Adipose tissue (tissue), 3 donors: ENCODE results near the gene RNF11. TPM values are rescaled to one million over a fixed set of nuclear protein-coding genes. Genes with fewer than 3 reads are reported as not detected.
"Not testable (repeated sequence)": the region's sequence is repeated elsewhere in the genome, so short reads cannot be mapped to it uniquely, and the experiment has no call there.

Source experiments
- H3K27ac ChIP-seq: one replicate; pipeline ENCODE4 v1.5.1; 2013; ENCODE audit warnings: low read depth, low read length
- WGBS, 3 donors: extraction: QIAGEN DNeasy Blood & Tissue Kit; methylation state at CpG; one replicate each; pipeline ENCODE4 v1.1.7; 2013; 5-methylcytosine and 5-hydroxymethylcytosine counted together
- polyA plus RNA-seq, 3 donors: library from polyadenylated mRNA; stranded (reverse); fragments of 200-250 nt; gene quantifications; one replicate each; pipeline ENCODE4 v1.2.3, GENCODE V29; 2013
- donor health status: healthy with polysubstance abuse.
- donor health status: Bipolar disorder and iron deficiency.
- donor health status: healthy.

Gene RNF11
- polyA plus RNA-seq, 3 donors: 30.8 to 102 (median 81.6) TPM

DNA sequence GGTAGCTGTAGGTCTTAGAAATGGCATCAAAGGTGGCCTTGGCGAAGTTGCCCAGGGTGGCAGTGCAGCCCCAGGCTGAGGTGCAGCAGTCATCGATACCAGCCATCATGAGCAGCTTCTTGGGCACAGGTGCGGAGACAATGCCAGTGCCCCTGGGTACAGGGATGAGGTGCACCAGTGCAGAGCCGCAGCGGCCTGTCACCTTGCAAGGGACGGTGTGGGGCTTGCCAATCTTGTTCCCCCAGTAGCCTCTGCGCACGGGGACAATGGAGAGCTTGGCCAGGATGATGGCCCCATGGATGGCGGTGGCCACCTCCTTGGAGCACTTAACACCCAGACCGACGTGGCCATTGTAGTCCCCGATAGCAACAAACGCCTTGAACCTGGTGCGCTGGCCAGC, 14.7 kb downstream of the RNF11 start:
- WGBS, 3 donors: 98 to 99% (median 99%) methylated on average over 13 to 14 of the region's 14 CpGs
- H3K27ac ChIP-seq: not testable (repeated sequence)

GRCh38 chr1:51251165-51251564, 15.1 kb downstream of the RNF11 start:
- 96 to 98% (median 97%) methylated on average over 20 of the region's 20 CpGs for WGBS, 3 donors
- H3K27ac ChIP-seq: not testable (repeated sequence)

DNA sequence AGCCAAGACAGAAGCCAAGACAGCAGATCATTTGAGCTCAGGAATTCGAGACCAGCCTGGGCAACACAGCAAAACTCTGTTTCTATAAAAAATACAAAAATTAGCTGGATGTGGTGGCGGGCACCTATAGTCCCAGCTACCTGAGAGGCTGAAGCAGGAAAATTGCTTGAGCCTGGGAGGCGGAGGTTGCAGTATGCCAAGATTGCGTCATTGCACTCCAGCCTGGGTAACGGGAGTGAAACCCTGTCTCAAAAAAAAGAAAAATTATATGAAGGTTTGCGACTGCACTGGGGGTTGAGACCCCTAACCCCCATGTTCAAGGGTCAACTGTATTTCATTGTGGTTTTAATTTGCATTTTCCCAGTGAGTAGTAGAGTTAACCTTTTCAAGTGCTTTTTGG, 16.3 kb downstream of the RNF11 start:
- no peak overlapping the region for H3K27ac ChIP-seq
- 79 to 91% (median 85%) methylated on average over 6 of the region's 6 CpGs for WGBS, 3 donors

GRCh38 chr1:51253691-51254090, 17.6 kb downstream of the RNF11 start:
- no peak overlapping the region for H3K27ac ChIP-seq
- 91 to 95% (median 91%) methylated on average over 5 of the region's 5 CpGs for WGBS, 3 donors

DNA sequence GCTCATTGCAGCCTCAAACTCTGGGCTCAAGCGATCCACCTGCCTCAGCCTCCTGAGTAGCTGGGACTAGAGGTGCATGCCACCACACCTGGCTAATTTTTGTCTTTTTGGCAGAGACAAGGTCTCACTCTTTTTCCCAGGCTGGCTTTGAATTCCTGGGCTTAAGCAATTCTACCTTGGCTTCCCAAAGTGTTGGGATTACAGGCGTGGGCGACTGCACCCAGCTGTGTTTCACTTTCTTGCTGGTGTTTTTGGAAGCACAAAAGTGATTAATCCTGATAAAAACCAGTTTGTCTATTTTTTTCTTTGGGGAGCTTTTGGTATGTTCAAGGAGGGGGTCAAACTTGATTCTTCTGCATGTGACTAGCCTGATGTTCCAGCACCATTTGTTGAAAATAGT, 19.3 kb downstream of the RNF11 start:
- no peak overlapping the region for H3K27ac ChIP-seq
- 85 to 91% (median 91%) methylated on average over 3 of the region's 3 CpGs for WGBS, 3 donors

GRCh38 chr1:51263147-51263877, 27.2 kb downstream of the RNF11 start:
- WGBS, 3 donors: 93 to 95% (median 94%) methylated on average over 4 of the region's 4 CpGs

GRCh38 chr1:51264451-51264850, 28.4 kb downstream of the RNF11 start:
- no peak overlapping the region for H3K27ac ChIP-seq
- 19 to 59% (median 32%) methylated on average over 3 of the region's 3 CpGs for WGBS, 3 donors

More at GRCh38 chr1:51263147-51263877, 27.2 kb downstream of the RNF11 start:
- no peak overlapping the region for H3K27ac ChIP-seq

DNA sequence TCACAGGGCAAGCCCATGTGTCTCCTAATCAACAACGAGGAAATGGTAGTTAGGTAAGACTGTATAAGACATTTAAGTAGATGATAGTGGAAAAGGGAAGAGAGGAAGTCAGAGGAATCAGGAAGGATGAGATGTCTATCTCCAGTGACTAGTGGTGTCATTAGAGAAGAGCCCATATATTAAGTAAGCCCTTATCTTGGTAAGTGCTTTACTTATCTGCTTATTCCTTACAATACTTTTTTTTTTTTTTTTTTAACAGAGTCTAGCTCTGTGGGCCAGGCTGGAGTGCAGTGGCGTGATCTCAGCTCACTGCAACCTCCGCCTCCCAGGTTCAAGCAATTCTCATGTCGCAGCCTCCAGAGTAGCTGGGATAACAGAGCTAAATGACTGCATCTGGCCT, 29.5 kb downstream of the RNF11 start:
- H3K27ac ChIP-seq: no peak overlapping the region
- 78 to 85% (median 83%) methylated on average over 4 of the region's 4 CpGs for WGBS, 3 donors

DNA sequence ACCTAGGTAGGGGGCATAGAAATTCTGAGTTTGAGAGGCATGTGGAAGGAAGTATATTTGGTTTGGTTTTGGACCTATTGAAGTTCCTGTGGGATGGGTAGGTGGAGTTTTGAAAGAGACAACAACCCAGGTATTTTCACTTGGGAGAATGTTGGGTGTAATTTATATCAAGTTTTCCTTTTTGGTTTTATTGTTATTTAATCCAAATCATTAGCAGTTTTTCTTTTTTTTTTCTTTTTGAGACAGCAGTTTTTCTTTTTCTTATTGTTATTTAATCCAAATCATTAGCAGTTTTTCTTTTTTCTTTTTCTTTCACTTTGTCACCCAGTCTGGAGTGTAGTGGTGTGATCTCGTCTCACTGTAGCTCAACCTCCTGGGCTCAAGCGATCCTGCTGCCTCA, 30.1 kb downstream of the RNF11 start:
- WGBS, 3 donors: 94 to 98% (median 95%) methylated on average over 2 of the region's 2 CpGs
- no peak overlapping the region for H3K27ac ChIP-seq

GRCh38 chr1:51266791-51267190, 30.7 kb downstream of the RNF11 start:
- no peak overlapping the region for H3K27ac ChIP-seq
- 88 to 99% (median 96%) methylated on average over 4 of the region's 4 CpGs for WGBS, 3 donors

GRCh38 chr1:51268634-51269033, 32.6 kb downstream of the RNF11 start:
- H3K27ac ChIP-seq: no peak overlapping the region
- WGBS, 3 donors: 49 to 69% (median 53%) methylated on average over 2 of the region's 2 CpGs

- no peak overlapping the region for H3K27ac ChIP-seq
Observed at GRCh38 chr1:51270751-51271150, 34.7 kb downstream of the RNF11 start.

GRCh38 chr1:51272916-51273315, 36.8 kb downstream of the RNF11 start:
- H3K27ac ChIP-seq: no peak overlapping the region

- H3K27ac ChIP-seq: no peak overlapping the region
- WGBS, 3 donors: 93 to 98% (median 93%) methylated on average over 6 of the region's 6 CpGs
Observed at GRCh38 chr1:51274676-51275075, 38.6 kb downstream of the RNF11 start.

- WGBS, 3 donors: 82 to 95% (median 93%) methylated on average over 7 of the region's 7 CpGs
- H3K27ac ChIP-seq: no peak overlapping the region
Observed at GRCh38 chr1:51276286-51276685, 40.2 kb downstream of the RNF11 start.

- 81 to 93% (median 81%) methylated on average over 4 of the region's 4 CpGs for WGBS, 3 donors
- H3K27ac ChIP-seq: no peak overlapping the region
Observed at GRCh38 chr1:51280321-51280978, 44.4 kb downstream of the RNF11 start.

DNA sequence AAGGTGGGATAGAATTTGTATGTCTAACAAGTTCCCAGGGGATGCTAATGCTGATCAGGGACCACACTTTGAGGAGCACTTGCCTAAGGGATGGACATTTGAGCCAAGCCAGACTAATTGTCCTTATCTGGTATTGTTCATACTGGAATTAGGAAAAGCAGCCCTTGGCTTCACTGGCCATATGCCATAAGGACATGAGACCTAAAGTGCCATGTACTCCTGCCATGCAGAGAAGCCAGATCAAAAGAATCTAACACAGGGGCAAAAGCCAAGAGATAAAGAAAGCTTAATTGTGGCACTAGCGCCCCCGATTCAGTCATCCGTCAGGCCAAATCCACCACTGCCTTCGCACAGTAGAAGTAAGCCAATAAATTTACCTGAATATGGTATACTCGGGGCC, 45.7 kb downstream of the RNF11 start:
- H3K27ac ChIP-seq: no peak overlapping the region
- WGBS, 3 donors: 70 to 98% (median 97%) methylated on average over 5 of the region's 5 CpGs

DNA sequence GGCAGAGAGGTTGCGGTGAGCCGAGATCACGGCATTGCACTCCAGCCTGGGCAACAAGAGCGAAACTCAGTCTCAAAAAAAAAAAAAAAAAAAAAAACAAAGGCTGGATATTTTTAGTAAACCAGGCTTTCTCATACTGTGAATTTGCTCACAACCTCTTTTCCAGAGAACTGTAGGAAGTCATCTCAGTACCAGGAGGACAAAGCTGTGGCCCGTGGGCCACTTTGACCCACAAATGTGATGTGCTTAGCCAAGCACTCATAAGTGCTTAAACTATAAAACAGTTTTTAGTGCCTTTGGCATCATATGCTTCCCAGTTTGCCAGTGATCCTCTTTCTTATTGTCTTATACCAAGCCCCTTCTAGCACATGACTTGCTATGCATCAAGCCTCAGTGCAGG, 46.5 kb downstream of the RNF11 start:
- 91 to 97% (median 97%) methylated on average over 5 of the region's 5 CpGs for WGBS, 3 donors
- H3K27ac ChIP-seq: no peak overlapping the region

DNA sequence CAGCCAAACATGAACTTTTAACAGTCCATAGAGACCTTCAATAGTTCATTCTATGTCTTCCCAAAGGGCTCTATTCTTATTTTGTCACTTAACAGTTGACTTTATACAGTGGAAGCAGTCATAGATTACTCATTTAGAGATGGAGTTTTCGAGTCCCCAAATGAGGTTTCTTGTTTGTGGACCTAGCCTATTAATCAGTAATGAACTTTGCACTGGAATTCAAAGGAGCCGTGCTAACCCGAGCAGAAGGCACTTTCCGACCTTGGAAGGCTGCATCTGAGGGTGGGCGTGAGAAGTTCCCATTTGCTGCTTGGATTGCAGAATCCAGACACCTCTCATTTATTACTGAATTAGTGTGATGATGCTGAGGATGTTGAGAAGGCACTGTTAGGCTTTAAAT, 47.9 kb downstream of the RNF11 start:
- 28 to 87% (median 84%) methylated on average over 5 of the region's 5 CpGs for WGBS, 3 donors
- no peak overlapping the region for H3K27ac ChIP-seq

GRCh38 chr1:51284487-51284954, 48.4 kb downstream of the RNF11 start:
- no peak overlapping the region for H3K27ac ChIP-seq
